ENCODE measurements around the gene HDAC11. TPM values are rescaled to one million over a fixed set of nuclear protein-coding genes. Genes with fewer than 3 reads are reported as not detected.

Gene HDAC11
- total RNA-seq, 2 experiments from 2014 or later = 0.74 to 1.1 TPM

DNA sequence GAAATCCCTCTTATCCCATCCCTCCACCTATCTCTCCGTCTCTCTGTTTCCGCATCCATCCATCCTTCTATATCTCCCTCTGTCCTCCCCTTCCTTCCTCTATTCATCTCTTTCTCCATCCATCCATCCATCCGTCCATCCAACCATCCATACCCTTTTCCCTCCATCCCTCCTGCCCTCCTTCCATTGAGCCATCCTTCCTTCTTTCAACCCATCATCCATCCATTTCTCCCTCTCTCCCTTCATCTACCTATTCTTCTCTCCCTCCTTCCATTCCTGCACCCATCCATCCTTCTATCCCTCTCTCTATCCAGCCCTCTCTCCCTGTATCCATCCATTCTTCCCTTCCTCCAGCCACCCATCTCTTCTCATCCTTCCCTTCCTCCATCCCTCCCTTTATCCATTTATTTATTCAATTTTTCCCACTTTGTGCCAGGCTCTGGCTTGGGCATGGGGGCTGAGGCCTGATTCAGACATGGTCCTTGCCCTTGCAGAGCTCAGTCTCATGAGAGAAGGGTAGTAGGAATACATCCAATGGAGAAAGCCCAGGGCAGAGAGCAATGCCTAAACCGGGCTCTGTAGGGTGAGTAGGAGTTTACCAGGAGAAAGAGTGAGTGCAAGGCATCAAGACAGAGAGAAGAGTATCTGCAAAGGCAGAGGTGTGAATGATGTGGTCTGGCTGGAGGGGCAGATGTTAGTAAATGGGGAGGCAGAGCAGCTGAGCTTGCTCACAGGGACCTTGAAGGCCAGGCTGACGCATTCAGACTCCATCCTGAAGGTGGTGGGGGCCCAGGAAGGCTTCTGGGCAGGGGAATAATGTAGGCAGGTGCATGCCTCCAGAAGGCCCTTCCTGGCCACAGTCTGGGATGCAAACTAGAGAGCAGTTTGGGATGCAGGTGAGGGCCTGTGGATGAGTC, 49.3 kb downstream of the HDAC11 start:
- DNase-seq (ENCODE audit: low spot score) = no peak
- Histone ChIP-seq H3K4me1 (ENCODE audit: insufficient read depth, low read length, poor library complexity, severe bottlenecking) (no peaks in the 10 kb centered on the region), H3K27ac (ENCODE audit: low read depth, low read length, poor library complexity, severe bottlenecking) (no peak overlapping the region), H3K4me2 (ENCODE audit: low read length) (no peak overlapping the region), H3K36me3 (ENCODE audit: insufficient read depth, low read length) (no peaks in the 10 kb centered on the region), H2AFZ (ENCODE audit: low read length) (no peak overlapping the region), H3K79me2 (ENCODE audit: insufficient read depth, low read depth, low read length) (no peaks in the 10 kb centered on the region), H4K20me1 (ENCODE audit: insufficient read depth, low read length) (no peaks in the 10 kb centered on the region; the same call in 1 of the 2 replicates), H3K9me2 (ENCODE audit: insufficient read depth, low read length) (no peaks in the 10 kb centered on the region), H3K4me3 (ENCODE audit: low read depth, low read length, poor library complexity, severe bottlenecking) (no peak overlapping the region), H3K9me3 (ENCODE audit: low read length) (no peaks in the 10 kb centered on the region)
- intact Hi-C loops (cut with micrococcal nuclease; ENCODE audit: unreplicated experiment) = no loop called here
- BruUV-seq (replicated peaks) = no TSS peak
- ChIA-PET POLR2A (no interaction called here), CTCF (ENCODE audit: unreplicated experiment) (no interaction called here)
- TF ChIP-seq, protein P1, sequence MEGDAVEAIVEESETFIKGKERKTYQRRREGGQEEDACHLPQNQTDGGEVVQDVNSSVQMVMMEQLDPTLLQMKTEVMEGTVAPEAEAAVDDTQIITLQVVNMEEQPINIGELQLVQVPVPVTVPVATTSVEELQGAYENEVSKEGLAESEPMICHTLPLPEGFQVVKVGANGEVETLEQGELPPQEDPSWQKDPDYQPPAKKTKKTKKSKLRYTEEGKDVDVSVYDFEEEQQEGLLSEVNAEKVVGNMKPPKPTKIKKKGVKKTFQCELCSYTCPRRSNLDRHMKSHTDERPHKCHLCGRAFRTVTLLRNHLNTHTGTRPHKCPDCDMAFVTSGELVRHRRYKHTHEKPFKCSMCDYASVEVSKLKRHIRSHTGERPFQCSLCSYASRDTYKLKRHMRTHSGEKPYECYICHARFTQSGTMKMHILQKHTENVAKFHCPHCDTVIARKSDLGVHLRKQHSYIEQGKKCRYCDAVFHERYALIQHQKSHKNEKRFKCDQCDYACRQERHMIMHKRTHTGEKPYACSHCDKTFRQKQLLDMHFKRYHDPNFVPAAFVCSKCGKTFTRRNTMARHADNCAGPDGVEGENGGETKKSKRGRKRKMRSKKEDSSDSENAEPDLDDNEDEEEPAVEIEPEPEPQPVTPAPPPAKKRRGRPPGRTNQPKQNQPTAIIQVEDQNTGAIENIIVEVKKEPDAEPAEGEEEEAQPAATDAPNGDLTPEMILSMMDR (conservative IDR thresholded peaks at IDR 0.05; ENCODE audit: low read length) = no peak
- no peak for TF ChIP-seq EZH2phosphoT487 (IDR thresholded peaks at IDR 0.05; ENCODE audit: borderline replicate concordance, low read depth, low read length)

DNA sequence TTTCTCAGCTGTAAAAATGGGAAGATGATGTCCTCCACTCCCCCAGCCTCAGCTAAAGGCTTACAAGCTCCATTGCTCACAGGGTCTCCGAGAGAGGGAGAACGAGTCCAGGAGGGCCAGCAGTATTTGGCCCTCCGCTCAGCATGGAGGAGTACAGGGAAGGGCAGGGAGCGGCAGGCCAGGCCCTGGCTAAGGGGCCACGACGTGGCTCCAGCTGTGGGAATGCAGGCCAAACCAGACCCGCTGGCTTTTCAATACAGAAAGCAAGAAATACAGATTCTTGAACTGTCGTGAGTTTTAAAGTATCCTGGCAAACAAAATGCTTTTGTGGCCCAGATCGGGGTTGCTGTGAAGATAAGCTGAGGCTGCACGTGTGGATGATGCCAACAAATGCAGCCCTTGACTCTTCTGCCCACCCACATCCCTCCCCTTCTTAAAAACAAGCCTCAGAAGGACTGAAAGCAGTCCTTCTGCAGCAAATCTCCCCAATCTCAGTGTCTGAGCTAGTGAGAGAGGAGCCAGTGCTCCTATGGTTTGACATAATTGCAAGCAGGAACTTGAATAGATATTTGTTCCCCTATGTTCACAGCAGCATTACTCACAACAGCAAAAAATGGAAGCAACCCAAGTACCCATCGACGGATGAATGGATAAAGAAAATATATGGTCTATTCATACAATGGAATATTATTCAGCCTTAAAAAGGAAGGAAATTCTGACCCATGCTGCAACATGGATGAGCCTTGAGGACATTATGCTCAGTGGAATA, 50.3 kb downstream of the HDAC11 start:
- no peak overlapping the region for H3K27ac ChIP-seq (ENCODE audit: low read depth, low read length, poor library complexity, severe bottlenecking)
- intact Hi-C loops (cut with micrococcal nuclease; ENCODE audit: unreplicated experiment) = no loop called here
- H4K20me1 ChIP-seq (ENCODE audit: insufficient read depth, low read length) = no peaks in the 10 kb centered on the region; the same call in 1 of the 2 replicates
- H3K4me1 ChIP-seq (ENCODE audit: insufficient read depth, low read length, poor library complexity, severe bottlenecking) = no peaks in the 10 kb centered on the region
- ChIA-PET POLR2A (no interaction called here), CTCF (ENCODE audit: unreplicated experiment) (no interaction called here)
- H3K9me2 ChIP-seq (ENCODE audit: insufficient read depth, low read length) = no peaks in the 10 kb centered on the region
- H3K36me3 ChIP-seq (ENCODE audit: insufficient read depth, low read length) = no peaks in the 10 kb centered on the region
- no peak for DNase-seq (ENCODE audit: low spot score)
- H3K4me2 ChIP-seq (ENCODE audit: low read length) = no peak overlapping the region
- BruUV-seq (replicated peaks) = no TSS peak
- H3K4me3 ChIP-seq (ENCODE audit: low read depth, low read length, poor library complexity, severe bottlenecking) = no peak overlapping the region
- TF ChIP-seq, protein P1 (conservative IDR thresholded peaks at IDR 0.05; ENCODE audit: low read length) = no peak
- TF ChIP-seq EZH2phosphoT487 (IDR thresholded peaks at IDR 0.05; ENCODE audit: borderline replicate concordance, low read depth, low read length) = no peak
- H2AFZ ChIP-seq (ENCODE audit: low read length) = no peak overlapping the region
- H3K9me3 ChIP-seq (ENCODE audit: low read length) = no peaks in the 10 kb centered on the region
- H3K79me2 ChIP-seq (ENCODE audit: insufficient read depth, low read depth, low read length) = no peaks in the 10 kb centered on the region

All from OCI-LY7 (cell line).